Nucleus accumbens (tissue), 56 donors: ENCODE data around the gene ZFP42.
"Not testable (repeated sequence)": the region's sequence is repeated elsewhere in the genome, so short reads cannot be mapped to it uniquely, and the experiment has no call there.

ENCODE experiments used
- DNase-seq, 56 donors: peaks; one replicate each; lab custom pipeline; 2025; lab: John Stamatoyannopoulos, UW

ZFP42 gene

DNA sequence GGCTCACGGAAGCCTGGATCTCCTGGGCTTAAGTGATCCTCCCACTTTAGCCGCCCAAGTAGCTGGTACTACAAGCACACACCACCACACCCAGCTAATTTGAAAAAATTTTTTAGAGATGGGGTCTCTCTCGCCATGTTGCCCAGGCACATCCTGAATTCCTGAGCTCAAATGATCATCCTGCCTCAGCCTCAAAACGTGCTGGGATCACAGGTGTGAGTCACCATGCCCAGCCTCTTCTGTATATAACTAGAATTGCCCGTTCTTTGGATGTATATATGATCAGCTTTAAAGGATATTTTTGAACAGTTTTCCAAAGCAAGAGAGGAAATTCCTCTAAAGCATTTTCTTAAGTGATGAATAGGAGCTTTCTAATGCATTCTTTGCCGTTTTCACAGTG lies 22.7 kb downstream of the ZFP42 start:
- no peak for DNase-seq

DNA sequence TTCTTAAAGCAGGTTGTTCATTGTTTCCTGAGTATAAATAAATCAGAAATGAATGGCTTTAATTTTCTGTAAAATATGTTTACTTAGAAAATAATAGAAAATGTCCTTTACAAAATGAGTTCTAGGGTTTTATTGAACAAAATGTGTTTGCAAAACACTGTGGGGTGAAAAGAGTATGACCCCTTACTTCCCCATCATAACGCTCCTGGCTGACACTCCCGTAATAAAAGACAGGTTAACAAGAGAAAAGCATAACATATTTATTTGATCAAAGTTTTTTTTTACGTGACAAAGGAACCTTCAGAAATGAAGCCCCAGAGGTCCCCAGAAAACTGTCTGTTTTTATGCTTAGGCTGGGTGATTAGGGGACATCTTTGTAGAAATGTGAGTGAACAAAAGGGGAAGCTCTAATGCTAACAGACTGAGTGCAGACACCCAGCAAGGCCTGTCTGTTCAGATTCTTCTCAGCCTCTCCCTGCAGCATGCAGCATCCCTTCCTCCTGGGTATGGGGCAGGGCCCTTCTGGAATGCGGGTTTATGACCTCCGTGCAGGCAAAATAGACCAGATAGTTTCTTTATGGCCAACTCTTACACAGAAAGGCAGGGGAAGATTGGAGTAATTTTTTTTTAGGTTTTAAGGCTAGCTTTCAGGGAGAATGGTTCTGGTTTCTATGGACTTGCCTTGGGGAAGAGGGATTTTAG lies 26.1 kb downstream of the ZFP42 start:
- DNase-seq, result no peak

DNA sequence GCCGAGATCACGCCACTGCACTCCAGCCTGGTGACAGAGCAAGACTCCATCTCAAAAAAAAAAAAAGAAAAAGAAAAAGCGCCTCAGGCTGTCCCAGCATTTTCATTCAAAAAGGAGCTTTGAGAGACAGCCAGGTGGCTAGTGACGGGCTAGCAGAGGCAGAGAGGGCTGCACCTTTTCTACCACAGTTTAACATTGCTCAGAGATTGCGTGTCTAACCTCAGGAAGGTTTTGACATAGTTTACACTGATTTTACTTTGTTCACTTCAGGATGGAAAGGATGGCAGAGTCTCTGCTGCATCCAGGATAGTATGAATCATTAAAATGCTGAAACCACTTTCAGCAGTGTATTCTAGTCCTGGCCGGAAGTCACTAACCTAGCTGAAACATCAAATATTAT lies 28.1 kb downstream of the ZFP42 start:
- DNase-seq, result no peak

DNA sequence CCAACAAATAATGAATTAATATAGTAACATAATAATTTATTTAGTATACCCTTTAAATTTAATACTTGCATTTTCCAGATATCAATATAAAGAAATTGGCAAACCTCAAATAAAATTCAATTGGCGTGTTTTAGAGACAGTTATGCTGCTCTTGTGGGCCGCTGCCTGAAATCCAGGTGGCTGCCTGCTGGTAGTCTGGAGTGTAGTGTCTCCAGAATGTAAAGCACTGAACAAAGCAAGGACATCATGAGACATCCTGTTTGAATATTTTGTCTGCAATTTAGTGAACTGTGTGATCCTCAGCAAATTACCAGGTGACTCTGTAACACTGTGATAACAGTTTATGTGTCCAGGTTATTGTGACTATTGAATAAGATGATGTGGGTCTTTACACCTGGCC lies 29.9 kb downstream of the ZFP42 start:
- no peak for DNase-seq

DNA sequence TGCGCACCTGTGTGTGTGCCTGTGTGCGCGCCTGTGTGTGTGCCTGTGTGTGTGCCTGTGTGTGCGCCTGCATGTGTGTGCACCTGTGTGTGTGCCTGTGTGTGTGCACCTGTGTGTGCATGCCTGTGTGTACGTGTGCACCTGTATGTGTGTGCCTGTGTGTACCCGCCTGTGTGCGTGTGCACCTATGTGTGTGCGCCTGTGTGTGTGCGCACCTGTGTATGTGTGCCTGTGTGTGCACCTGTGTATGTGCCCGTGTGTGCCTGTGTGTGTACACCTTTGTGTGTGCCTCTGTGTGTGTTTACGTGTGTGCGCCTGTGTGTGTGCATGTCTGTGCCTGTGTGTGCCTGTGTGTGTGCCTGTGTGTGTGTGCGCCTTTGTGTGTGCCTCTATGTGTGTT lies 33.5 kb downstream of the ZFP42 start:
- no peak for DNase-seq

DNA sequence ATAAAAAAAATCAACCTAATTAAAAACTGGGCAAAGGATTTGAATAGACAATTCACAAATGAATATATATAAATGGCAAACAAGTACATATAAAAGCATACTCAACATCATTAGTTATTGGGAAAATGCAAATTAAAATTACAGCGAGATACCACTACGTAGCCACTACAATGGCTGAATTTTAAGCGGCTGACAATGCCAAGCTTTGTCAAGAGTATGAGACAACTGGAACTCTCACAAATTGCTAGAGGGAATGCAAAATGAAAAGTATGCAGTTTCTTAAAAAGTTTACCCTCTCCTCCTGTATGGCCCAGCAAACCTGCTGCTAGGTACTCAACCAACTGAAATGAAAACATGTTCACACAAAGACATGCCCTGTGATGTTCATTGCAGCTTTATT lies 34.8 kb downstream of the ZFP42 start:
- DNase-seq, result peak in 14 of 56 donors; percentile 0 to 25 (median 4)

DNA sequence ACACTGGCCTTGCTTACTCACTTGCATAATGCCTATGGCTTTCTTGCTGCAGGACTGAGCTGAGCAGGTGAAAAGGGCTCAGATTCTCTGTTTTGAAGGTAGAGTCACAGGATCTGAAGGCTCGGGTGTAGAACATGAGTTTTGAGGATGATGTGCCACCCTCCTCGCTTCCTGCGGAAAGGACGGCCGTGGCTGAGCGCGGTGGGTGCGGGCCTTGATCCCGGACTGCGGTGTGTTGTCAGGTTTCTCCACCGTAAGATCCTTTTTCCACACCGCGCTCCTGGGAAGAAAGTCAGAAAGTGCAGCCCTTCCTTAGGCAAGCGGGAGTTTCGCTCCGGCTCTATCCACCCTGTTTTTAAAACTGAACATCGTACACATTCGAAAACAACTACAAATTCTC lies 36.2 kb downstream of the ZFP42 start:
- no peak for DNase-seq

DNA sequence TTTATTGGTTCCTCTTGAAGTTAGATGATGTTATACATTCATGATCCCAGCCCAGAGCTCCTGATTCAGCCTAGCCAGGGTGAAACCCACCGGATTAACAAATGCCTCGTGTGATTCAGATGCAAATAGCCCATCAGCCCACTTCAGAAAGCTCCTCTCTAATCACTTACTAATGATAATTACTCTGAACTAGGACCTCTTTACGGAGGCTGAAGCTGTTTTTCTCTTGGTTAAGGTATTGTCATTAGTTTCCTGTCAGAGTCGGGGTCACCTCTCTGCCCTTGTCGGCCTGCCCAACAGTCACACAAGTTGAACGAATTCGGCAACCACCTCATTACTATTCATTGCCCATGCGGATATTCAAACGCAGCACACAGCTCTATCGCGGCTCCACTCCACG lies 36.6 kb downstream of the ZFP42 start:
- no peak for DNase-seq

DNA sequence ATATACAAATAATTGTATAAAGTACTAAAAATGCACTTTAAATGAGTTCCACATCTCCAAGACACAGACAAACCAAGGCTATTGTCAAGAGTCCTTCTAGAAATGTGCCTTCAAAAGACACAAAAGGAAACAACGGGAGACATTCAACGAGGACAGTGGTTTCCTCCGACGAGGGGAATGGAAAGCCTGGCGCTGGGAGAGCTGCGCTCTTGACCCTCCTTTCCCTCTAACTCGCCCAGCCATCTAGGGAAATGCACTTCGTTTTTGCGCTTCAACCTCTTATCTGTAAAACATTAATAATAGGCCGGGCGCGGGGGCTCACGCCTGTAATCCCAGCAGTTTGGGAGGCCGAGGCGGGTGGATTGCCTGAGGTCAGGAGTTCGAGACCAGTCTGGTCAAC lies 37.0 kb downstream of the ZFP42 start:
- DNase-seq, result no peak

DNA sequence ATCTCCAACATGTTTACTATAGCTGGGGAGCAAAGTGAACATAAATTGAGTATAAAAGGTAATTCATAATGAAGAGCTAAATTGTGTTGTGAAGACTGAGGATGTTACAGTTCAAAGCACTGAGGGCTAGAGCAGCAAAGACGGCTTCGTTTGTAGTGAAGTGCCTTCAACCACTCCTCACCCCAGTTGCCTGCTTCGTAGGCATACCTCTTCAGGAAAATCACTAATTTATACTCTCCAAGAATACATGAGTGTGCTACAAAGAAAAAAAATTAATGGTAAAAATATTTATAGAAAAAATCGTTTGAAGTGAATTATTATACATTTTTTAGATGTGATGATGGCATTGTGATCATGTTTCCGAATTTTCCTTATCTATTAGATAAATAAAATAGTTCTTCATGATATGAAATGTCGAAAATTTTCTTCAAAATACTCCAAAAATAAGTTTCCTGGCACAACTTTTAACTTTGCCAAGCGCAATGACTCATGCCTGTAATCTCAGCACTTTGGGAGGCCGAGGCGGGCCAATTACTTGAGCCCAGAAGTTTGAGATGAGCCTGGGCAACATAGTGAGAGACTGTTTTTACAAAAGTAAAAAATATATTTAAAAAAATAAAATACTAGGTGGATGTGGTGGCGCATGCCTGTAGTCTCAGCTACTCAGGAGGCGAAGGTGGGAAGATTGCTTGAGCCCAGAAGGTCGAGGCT lies 41.6 kb downstream of the ZFP42 start:
- DNase-seq, result no peak

DNA sequence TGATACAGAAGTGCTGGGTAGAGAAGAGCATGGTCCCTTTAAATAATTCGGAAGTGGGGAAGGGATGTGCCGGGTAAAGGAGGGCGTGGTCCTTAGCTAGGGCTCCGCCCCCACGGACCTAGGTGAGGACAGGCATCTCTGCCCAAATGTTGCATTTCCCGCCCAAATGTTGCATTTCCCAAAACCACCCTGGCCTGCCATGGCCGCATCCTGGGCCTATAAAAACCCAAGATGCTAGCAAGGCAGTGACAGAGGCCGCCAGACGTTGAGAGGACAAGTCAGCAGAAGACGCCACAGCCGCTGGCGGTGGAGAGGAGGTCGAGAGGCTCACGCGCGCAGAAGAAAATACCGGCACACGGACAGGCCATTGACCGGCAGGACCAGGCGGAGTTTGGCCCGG lies 46.1 kb downstream of the ZFP42 start:
- DNase-seq, result no peak

DNA sequence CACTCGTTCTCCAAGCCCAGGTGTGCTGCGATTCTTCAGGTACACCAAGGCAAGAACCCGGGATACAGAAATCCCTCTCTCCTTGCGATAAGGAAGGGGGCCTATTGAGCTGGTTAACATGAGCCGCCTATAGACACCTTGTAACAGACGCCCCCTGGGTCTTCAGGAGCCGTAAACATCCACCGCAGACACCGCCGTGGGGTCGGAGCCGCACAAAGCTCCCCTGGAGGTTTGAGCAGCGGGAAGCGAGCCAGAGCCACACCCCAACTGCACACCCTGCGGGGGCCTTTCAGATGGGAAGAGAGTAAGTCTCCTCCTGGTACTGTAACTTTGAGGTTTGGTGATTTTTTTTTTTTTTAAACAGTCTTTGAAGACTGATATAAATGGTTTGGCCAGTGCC lies 46.6 kb downstream of the ZFP42 start:
- no peak for DNase-seq

DNA sequence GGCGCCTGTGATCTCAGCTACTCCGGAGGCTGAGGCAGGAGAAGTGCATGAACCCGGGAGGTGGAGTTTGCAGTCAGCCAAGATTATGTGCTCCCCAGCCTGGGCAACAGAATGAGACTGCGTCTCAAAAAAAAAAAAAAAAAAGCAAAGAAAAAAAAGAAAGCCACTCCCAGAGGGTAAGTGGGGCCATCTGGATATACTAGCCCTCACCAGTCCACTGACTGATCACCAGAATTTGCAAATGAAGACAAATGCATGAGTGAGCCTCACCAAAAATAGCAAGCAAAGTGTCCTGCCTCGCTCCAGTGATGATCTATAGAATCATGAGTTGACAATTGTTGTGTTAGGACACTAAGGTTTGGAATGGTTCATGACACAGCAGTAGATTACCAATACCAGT lies 47.6 kb downstream of the ZFP42 start:
- DNase-seq, result no peak

DNA sequence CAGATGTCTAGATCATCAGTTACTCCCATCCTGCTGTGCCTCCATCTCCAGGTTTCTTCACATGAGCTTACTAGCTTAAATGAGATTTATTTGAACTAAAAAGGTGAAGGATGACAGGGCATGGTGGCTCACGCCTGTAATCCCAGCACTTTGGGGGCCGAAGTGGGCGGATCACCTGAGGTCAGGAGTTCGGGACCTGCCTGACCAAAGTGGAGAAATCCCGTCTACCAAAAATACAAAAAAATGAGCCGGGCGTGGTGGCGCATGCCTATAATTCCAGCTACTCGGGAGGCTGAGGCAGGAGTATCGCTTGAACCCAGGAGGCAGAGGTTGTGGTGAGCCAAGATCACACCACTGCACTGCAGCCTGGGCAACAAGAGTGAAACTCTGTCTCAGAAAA lies 49.9 kb downstream of the ZFP42 start:
- DNase-seq, result not testable (repeated sequence)

DNA sequence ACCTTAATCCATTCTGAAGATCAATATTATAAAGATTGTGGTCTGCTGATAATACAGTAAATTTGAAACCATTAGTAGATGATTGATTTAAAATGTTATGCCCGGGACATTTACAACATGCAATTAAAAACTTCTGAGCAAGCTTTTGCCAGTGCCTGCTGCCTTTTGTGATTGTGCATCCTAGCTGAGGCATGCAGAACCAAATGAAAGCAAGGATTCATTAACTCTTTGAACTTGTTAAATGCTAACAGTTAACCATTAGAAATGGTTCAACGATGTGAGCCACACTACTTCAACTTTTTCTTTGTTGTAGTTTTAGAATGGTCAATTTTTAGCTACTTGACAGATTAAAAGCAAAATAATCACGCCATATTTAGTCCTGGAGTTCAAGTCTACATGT lies 51.1 kb downstream of the ZFP42 start:
- no peak for DNase-seq

DNA sequence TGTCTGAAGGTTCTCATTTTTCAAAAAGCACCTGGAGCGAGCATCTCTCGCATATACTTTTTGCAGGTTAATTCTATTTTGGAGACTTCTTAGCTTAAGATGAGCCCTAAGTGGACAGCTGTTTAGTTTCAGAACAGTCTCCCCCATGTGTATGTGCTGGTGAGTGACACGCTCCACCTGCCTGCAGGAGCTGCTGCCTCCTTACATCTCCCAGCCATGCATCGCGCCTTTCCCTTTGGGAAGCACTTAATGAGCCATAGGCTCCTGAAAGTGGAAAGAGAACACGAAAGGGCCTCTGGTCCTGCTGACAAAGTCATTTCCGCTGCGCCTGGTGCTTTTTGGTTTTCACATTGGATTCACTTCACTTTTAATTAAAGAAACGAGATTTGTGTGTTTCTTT lies 57.7 kb downstream of the ZFP42 start:
- DNase-seq, result no peak
